ENCODE data around the gene WWOX. TPM values are rescaled to one million over a fixed set of nuclear protein-coding genes. Genes with fewer than 3 reads are reported as not detected.
A peak's percentile ranks its signal among the peaks of the same experiment; 100 is the strongest.

Gene WWOX
- polyA plus RNA-seq, 4 donors = 4.9 to 15.8 (median 7.0) TPM

DNA sequence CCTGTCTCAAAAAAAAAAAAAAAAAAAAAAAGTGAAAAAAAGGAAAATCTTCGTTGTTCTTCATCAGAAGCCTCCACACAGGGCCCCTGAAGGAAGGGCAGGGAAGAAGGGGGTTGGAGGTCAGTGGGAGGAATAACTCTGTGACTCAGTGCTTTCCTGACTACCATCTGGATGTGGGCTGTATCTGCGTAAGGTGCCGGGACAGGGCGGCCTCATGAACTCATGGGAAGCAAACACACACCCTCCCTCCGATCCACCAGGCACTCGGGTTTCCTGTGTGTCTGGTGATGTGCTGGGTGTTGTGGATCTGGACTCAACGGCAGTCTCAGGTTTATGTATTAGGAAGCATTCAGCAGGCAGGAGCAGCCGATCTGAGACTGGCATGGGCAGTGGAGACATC lies 691.6 kb downstream of the WWOX start:
- WGBS, 3 donors = 89 to 92% (median 90%) methylated on average over 8 of the region's 8 CpGs
- no peak for FAIRE-seq

DNA sequence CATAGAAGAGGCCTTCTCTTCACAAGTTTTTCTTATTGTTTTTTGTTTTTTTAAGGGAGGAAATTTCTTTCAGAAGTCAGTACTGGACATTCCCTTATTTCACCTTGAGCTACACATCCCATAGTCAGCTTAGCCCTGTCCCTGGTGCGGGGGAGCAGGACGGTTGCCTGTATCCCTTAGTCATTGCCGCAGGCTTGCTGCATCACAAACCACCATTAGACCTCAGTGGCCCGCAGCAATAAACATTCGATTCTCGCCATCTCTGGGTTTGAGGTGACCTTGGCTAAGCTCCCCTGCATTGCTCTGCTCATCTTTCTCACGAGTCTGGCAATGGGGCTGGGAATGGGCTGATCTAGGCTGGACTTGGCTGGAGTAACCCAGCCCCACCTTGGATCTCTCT lies 692.5 kb downstream of the WWOX start:
- DNase-seq (no peak), FAIRE-seq (no peak)
- Histone ChIP-seq H3K4me3 (ENCODE audit: low read depth in 1 of 3, low read length in 3 of 3) (no peak overlapping the region), H3K9me3 (ENCODE audit: control insufficient read depth in 2 of 2, insufficient read depth in 1 of 2, low read depth in 1 of 2, low read length in 1 of 2) (no peaks in the 10 kb centered on the region), H3K27ac (ENCODE audit: low read depth in 1 of 3, low read length in 2 of 3) (no peak overlapping the region), H3K4me1 (ENCODE audit: control insufficient read depth in 3 of 3, insufficient read depth in 2 of 3, low read depth in 1 of 3, low read length in 2 of 3) (peaks cover 0 to 3% (median 3%) of the 10 kb centered on the region in 3 donors), H3K36me3 (ENCODE audit: control insufficient read depth in 3 of 3, insufficient read depth in 2 of 3, low read depth in 1 of 3, low read length in 3 of 3) (no peaks in the 10 kb centered on the region), H3K27me3 (ENCODE audit: control insufficient read depth in 3 of 3, insufficient read depth in 3 of 3, low read length in 3 of 3) (no peaks in the 10 kb centered on the region)
- 87 to 94% (median 87%) methylated on average over 7 of the region's 7 CpGs for WGBS, 3 donors

More for the DNA sequence above, 691.6 kb downstream of the WWOX start:
- Histone ChIP-seq H3K9me3 (ENCODE audit: control insufficient read depth in 2 of 2, insufficient read depth in 1 of 2, low read depth in 1 of 2, low read length in 1 of 2) (no peaks in the 10 kb centered on the region), H3K27ac (ENCODE audit: low read depth in 1 of 3, low read length in 2 of 3) (no peak overlapping the region), H3K36me3 (ENCODE audit: control insufficient read depth in 3 of 3, insufficient read depth in 2 of 3, low read depth in 1 of 3, low read length in 3 of 3) (no peaks in the 10 kb centered on the region), H3K4me1 (ENCODE audit: control insufficient read depth in 3 of 3, insufficient read depth in 2 of 3, low read depth in 1 of 3, low read length in 2 of 3) (peaks cover 0 to 3% (median under 1%) of the 10 kb centered on the region in 3 donors), H3K27me3 (ENCODE audit: control insufficient read depth in 3 of 3, insufficient read depth in 3 of 3, low read length in 3 of 3) (no peaks in the 10 kb centered on the region), H3K4me3 (ENCODE audit: low read depth in 1 of 3, low read length in 3 of 3) (no peak overlapping the region)
- no peak for DNase-seq

- no peaks in the 10 kb centered on the region for H3K27me3 ChIP-seq (ENCODE audit: control insufficient read depth in 3 of 3, insufficient read depth in 3 of 3, low read length in 3 of 3)
- no peak overlapping the region for H3K27ac ChIP-seq (ENCODE audit: low read depth in 1 of 3, low read length in 2 of 3)
- no peaks in the 10 kb centered on the region for H3K36me3 ChIP-seq (ENCODE audit: control insufficient read depth in 3 of 3, insufficient read depth in 2 of 3, low read depth in 1 of 3, low read length in 3 of 3)
- H3K4me1 ChIP-seq (ENCODE audit: control insufficient read depth in 3 of 3, insufficient read depth in 2 of 3, low read depth in 1 of 3, low read length in 2 of 3) = peaks cover 0 to 3% (median 3%) of the 10 kb centered on the region in 3 donors
- no peaks in the 10 kb centered on the region for H3K9me3 ChIP-seq (ENCODE audit: control insufficient read depth in 2 of 2, insufficient read depth in 1 of 2, low read depth in 1 of 2, low read length in 1 of 2)
- DNase-seq (no peak), FAIRE-seq (no peak)
- H3K4me3 ChIP-seq (ENCODE audit: low read depth in 1 of 3, low read length in 3 of 3) = no peak overlapping the region
- WGBS, 3 donors = 91 to 94% (median 92%) methylated on average over 5 of the region's 5 CpGs
These were observed 693.5 kb downstream of the WWOX start for GRCh38 chr16:78792952-78793351.

- no peaks in the 10 kb centered on the region for H3K36me3 ChIP-seq (ENCODE audit: control insufficient read depth in 3 of 3, insufficient read depth in 2 of 3, low read depth in 1 of 3, low read length in 3 of 3)
- DNase-seq (no peak), FAIRE-seq (no peak)
- 82 to 87% (median 82%) methylated on average over 6 of the region's 6 CpGs for WGBS, 3 donors
- H3K9me3 ChIP-seq (ENCODE audit: control insufficient read depth in 2 of 2, insufficient read depth in 1 of 2, low read depth in 1 of 2, low read length in 1 of 2) = no peaks in the 10 kb centered on the region
- peaks cover 0 to 3% (median 0%) of the 10 kb centered on the region in 3 donors for H3K4me1 ChIP-seq (ENCODE audit: control insufficient read depth in 3 of 3, insufficient read depth in 2 of 3, low read depth in 1 of 3, low read length in 2 of 3)
- H3K27ac ChIP-seq (ENCODE audit: low read depth in 1 of 3, low read length in 2 of 3) = no peak overlapping the region
- no peaks in the 10 kb centered on the region for H3K27me3 ChIP-seq (ENCODE audit: control insufficient read depth in 3 of 3, insufficient read depth in 3 of 3, low read length in 3 of 3)
- H3K4me3 ChIP-seq (ENCODE audit: low read depth in 1 of 3, low read length in 3 of 3) = no peak overlapping the region
These were observed 695.3 kb downstream of the WWOX start for GRCh38 chr16:78794581-78795250.

GRCh38 chr16:78795433-78795832 lies 696.0 kb downstream of the WWOX start:
- H3K36me3 ChIP-seq (ENCODE audit: control insufficient read depth in 3 of 3, insufficient read depth in 2 of 3, low read depth in 1 of 3, low read length in 3 of 3) = no peaks in the 10 kb centered on the region
- DNase-seq (no peak), FAIRE-seq (no peak)
- no peaks in the 10 kb centered on the region for H3K9me3 ChIP-seq (ENCODE audit: control insufficient read depth in 2 of 2, insufficient read depth in 1 of 2, low read depth in 1 of 2, low read length in 1 of 2)
- 86 to 97% (median 93%) methylated on average over 1 of the region's 1 CpG for WGBS, 3 donors
- H3K27me3 ChIP-seq (ENCODE audit: control insufficient read depth in 3 of 3, insufficient read depth in 3 of 3, low read length in 3 of 3) = no peaks in the 10 kb centered on the region
- peaks cover 0 to 3% (median 0%) of the 10 kb centered on the region in 3 donors for H3K4me1 ChIP-seq (ENCODE audit: control insufficient read depth in 3 of 3, insufficient read depth in 2 of 3, low read depth in 1 of 3, low read length in 2 of 3)
- H3K27ac ChIP-seq (ENCODE audit: low read depth in 1 of 3, low read length in 2 of 3) = no peak overlapping the region
- no peak overlapping the region for H3K4me3 ChIP-seq (ENCODE audit: low read depth in 1 of 3, low read length in 3 of 3)

- WGBS, 3 donors = 55 to 57% (median 56%) methylated on average over 3 of the region's 3 CpGs
- DNase-seq = peak; percentile 66 to 82
- no peak overlapping the region for H3K4me3 ChIP-seq (ENCODE audit: low read depth in 1 of 3, low read length in 3 of 3)
- H3K36me3 ChIP-seq (ENCODE audit: control insufficient read depth in 3 of 3, insufficient read depth in 2 of 3, low read depth in 1 of 3, low read length in 3 of 3) = no peaks in the 10 kb centered on the region
- H3K9me3 ChIP-seq (ENCODE audit: control insufficient read depth in 2 of 2, insufficient read depth in 1 of 2, low read depth in 1 of 2, low read length in 1 of 2) = no peaks in the 10 kb centered on the region
- no peaks in the 10 kb centered on the region for H3K27me3 ChIP-seq (ENCODE audit: control insufficient read depth in 3 of 3, insufficient read depth in 3 of 3, low read length in 3 of 3)
- peak overlapping the region in 1 of 3 donors; percentile 67 for H3K27ac ChIP-seq (ENCODE audit: low read depth in 1 of 3, low read length in 2 of 3)
- FAIRE-seq = no peak
- peaks cover 0 to 3% (median 0%) of the 10 kb centered on the region in 3 donors for H3K4me1 ChIP-seq (ENCODE audit: control insufficient read depth in 3 of 3, insufficient read depth in 2 of 3, low read depth in 1 of 3, low read length in 2 of 3)
These were observed 696.9 kb downstream of the WWOX start for GRCh38 chr16:78796221-78796866.

- no peaks in the 10 kb centered on the region for H3K9me3 ChIP-seq (ENCODE audit: control insufficient read depth in 2 of 2, insufficient read depth in 1 of 2, low read depth in 1 of 2, low read length in 1 of 2)
- H3K36me3 ChIP-seq (ENCODE audit: control insufficient read depth in 3 of 3, insufficient read depth in 2 of 3, low read depth in 1 of 3, low read length in 3 of 3) = no peaks in the 10 kb centered on the region
- no peak overlapping the region for H3K27ac ChIP-seq (ENCODE audit: low read depth in 1 of 3, low read length in 2 of 3)
- H3K4me1 ChIP-seq (ENCODE audit: control insufficient read depth in 3 of 3, insufficient read depth in 2 of 3, low read depth in 1 of 3, low read length in 2 of 3) = peaks cover 0 to 3% (median 0%) of the 10 kb centered on the region in 3 donors
- FAIRE-seq = no peak
- no peak overlapping the region for H3K4me3 ChIP-seq (ENCODE audit: low read depth in 1 of 3, low read length in 3 of 3)
- H3K27me3 ChIP-seq (ENCODE audit: control insufficient read depth in 3 of 3, insufficient read depth in 3 of 3, low read length in 3 of 3) = no peaks in the 10 kb centered on the region
- no peak for DNase-seq
- 70 to 95% (median 76%) methylated on average over 5 of the region's 5 CpGs for WGBS, 3 donors
These were observed 700.0 kb downstream of the WWOX start for GRCh38 chr16:78799429-78799828.

DNA sequence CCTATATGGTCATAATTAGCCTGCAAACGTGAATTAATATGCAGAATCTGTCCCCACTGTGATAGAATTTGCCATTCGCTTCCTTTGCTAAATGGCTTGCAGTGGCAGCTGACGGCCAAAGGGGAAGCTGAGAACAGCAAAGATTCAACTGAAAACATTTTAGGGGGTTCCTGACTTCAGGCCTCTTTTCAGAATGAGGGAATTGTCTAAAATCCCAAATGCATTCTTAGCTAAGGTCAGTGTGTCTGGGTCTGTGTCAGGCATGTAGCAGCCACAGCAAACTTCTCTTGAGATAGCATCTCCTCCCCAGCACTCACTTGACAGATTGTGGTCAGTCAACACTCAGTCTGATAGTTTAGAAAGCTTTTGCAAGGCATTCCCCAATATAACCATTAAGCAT lies 701.1 kb downstream of the WWOX start:
- H3K4me1 ChIP-seq (ENCODE audit: control insufficient read depth in 3 of 3, insufficient read depth in 2 of 3, low read depth in 1 of 3, low read length in 2 of 3) = peaks cover 0 to 3% (median 0%) of the 10 kb centered on the region in 3 donors
- no peak overlapping the region for H3K4me3 ChIP-seq (ENCODE audit: low read depth in 1 of 3, low read length in 3 of 3)
- DNase-seq (no peak), FAIRE-seq (no peak)
- H3K36me3 ChIP-seq (ENCODE audit: control insufficient read depth in 3 of 3, insufficient read depth in 2 of 3, low read depth in 1 of 3, low read length in 3 of 3) = no peaks in the 10 kb centered on the region
- no peaks in the 10 kb centered on the region for H3K9me3 ChIP-seq (ENCODE audit: control insufficient read depth in 2 of 2, insufficient read depth in 1 of 2, low read depth in 1 of 2, low read length in 1 of 2)
- no peaks in the 10 kb centered on the region for H3K27me3 ChIP-seq (ENCODE audit: control insufficient read depth in 3 of 3, insufficient read depth in 3 of 3, low read length in 3 of 3)
- WGBS, 3 donors = 75 to 94% (median 81%) methylated on average over 3 of the region's 3 CpGs
- no peak overlapping the region for H3K27ac ChIP-seq (ENCODE audit: low read depth in 1 of 3, low read length in 2 of 3)
